Anterior cingulate cortex (tissue), 58 donors: ENCODE data around the gene SEM1.
"Not testable (repeated sequence)": the region's sequence is repeated elsewhere in the genome, so short reads cannot be mapped to it uniquely, and the experiment has no call there.

Experiments
- DNase-seq, 58 donors: peaks; one replicate each; lab custom pipeline; 2025; lab: John Stamatoyannopoulos, UW

The SEM1 gene

DNA sequence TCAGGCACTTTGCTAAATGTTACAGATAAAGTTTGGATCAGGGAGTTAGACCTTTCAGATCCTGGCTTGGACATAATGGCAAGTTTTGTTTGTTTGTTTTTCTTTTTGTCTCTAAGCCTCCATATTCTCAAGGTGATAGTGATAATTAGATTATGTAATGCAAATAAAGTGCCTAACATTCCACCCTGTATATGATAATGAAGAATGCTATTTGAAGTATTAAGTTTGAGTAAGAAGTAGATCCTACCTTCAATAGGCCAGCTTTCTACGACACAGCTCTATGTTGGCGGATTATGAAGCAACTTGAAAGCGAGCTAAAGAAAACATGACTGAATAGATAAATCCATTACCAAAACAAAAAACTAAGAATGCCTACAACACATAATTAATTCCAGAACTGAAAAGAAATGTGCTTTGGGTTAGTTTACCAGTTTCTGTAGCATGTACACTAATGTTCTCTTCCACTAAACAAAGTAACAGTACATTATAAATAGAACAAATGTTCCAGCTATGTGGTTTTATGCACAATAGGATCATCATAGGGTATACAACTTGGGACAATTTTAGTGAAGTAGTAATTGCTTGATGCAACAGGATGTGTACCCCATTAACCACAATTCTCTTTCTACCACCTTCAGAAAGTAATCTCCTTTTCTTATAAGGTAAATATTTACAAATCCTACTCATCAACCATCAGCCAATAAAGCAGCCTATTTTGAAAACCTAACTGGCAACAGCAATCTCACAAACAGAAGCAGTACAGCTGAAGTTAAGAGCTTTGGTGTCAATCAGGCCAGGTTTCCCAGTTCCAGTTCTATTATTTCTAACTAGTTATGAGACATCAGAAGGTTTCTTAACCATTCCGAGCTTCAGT lies 1.5 kb downstream of the SEM1 start:
- no peak for DNase-seq

DNA sequence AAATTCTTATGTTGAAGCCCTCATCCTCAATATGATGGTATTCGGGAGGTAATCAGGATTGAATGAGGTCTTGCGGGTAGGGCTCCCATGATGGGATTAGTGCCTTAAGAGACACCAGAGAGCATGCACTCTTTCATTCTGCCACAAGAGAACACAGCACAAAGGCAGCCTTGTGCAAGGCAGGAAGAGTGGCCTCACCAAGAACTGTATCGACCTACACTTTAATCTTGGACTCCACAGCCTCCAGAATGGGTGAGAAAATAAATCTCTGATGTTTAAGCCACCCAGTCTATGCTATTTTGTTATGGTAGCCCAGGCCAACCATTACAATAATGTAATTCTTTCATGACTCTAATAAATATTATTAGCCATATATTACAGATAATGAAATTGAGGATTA lies 8.4 kb downstream of the SEM1 start:
- no peak for DNase-seq

DNA sequence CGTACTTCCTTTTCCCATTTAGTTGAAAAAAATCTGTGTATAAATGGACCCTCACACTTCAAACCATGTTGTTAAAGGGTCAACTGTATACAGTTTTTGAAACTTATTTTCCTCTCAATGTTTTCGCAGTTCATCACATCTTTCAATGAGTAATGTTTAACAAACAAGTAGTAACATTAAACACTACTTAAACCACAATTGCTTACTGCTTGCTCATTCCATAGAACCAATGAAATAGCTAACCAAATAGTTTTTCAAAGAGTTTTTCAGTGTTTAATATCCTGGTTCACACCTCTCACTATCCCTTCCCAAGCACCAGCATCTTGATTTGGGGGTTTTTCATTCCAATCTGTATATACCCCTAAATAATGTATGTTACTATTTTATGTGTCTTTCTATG lies 9.1 kb downstream of the SEM1 start:
- DNase-seq, result no peak

DNA sequence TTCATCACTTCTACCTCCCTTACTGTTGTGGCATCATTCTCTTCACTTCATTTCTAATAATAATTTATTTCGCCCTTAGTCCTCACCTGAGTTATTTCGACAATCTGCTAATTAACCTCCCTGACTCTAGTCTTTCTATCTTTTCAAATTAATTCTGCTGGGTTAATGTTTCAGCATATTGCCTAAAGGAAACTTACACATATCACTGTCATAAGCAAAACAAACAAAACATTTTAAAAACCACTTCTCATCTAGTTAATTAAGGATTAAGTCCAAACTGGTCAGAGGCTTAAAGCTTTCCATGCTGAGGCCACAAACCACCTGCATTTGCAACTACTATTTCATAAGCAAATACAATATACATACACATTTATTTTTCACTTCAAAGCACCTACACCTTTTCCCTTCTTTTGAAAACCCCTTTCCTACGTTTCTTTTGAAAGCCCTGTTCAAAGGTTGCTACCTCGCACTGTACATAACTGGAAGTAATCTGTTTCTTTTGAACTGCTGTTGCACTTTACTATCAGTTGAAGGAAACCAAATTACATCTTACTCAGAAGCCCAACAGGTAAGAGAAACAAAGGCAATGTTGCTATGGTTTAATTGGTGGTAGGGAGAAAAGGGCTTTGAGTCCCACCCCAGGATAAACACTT lies 10.3 kb downstream of the SEM1 start:
- no peak for DNase-seq

DNA sequence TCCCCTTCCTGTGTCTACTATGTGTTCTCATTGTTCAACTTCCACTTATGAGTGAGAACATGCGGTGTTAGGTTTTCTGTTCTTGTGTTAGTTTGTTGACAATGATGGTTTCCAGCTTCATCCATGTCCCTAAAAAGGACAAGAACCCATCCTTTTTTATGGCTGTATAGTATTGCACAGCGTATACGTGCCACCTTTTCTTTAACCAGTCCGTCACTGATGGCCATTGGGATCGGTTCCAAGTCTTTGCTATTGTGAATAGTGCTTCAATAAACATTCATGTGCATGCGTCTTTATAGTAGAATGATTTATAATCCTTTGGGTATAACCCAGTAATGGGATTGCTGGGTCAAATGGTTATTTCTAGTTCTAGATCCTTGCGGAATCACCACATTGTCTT lies 11.2 kb downstream of the SEM1 start:
- not testable (repeated sequence) for DNase-seq

DNA sequence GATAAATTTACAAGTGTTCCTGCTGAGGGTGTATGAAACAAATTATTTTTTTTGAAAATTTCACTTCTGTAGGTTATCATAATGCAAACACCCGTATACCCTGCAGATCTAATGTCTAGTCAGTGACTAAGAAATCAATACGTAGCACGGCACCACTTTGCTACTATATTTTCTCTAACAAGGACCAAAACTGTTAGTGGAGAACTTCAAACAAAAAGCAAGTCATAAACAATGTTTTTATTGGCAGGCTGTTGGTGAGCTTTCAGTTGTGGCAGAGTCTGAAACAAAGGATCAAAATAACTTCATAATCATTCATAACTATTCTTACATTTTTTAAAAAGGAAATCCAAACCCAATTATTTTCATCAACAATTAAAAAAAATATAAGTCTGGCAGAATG lies 11.8 kb downstream of the SEM1 start:
- DNase-seq, result no peak

DNA sequence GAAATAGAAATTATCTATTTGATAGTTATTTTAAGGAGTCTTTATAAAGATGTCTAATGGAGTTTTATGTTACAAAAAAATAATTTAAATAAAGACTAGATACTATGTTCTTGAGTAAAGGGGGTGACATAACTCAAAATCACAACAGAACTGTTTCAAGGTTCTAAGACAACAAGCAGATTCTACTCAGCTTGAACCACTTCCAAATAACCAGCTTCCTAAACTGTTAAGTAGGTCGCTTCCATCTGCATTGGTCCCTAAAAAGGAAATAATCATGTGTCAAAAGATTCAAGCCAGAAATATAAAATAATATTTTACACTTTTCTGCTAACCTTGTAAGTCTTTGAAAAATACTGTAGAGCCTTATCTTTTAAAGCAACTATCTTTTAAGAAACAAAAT lies 14.1 kb downstream of the SEM1 start:
- no peak for DNase-seq

DNA sequence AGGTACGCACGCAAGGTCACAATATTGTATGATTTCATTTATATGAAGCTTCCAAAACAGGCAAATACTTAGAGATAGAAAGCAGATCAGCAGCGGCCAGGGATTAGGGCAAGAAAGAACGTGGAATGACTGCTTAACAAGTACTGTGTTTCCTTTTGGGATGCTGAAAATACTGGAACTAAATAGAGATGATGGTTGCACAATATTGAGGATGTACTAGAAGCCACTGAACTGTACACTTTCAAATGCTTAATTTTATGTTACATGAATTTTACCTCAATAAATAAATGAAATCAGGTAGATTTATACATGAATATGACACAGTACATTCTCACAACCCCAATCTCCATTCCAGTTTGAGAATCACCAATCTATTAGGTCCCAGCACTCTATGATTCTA lies 15.6 kb downstream of the SEM1 start:
- no peak for DNase-seq

DNA sequence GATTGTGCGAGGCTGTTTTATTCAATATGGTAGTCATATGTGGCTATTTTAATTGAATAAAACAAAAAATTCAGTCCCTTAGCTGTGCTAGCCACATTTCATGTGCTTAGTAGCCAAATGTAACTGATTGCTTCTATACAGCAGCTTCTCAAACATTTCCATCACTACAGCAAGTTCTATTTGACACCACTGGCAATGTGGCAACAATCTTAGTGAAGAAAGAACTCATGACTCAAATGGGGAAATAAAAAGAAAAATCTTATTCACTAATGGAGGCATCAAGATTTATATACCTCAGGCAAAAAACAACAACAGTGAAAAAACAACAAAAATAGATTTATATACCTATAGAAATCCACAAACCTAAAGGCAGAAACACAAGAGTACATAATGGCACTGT lies 17.9 kb downstream of the SEM1 start:
- no peak for DNase-seq

DNA sequence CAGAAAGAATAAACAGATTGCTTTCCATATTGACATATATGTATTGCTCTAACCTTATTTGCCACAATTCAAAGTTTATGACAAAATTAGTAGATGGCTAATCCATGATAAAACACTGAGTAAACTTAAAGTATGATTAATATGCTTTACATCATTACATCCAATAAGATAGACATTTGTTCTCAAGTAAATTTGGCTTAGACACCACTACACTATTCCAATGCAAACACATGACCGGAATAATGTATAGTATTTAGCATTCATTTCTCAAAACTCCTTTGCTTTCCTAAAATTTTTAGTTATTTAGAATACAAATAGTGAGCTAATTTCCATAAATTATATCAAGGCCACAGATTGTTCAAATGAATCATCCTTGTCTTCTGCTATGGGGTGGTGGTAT lies 20.2 kb downstream of the SEM1 start:
- no peak for DNase-seq

DNA sequence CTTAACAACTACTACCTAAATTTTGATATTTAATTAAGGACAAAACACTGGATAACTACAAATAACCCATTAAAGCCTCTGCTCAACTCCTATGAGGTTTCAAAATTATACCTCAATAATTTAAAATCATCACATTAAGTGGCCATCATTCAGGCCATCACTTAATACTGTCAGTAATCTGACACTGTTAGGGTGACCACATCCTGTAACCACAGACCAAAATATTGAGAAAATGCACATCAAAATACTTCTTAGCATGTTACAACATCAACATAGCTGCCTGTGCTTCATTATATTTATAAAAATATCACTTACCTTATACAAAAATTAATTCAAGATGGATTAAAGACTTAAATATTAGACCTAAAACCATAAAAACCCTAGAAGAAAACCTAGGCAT lies 23.3 kb downstream of the SEM1 start:
- no peak for DNase-seq

DNA sequence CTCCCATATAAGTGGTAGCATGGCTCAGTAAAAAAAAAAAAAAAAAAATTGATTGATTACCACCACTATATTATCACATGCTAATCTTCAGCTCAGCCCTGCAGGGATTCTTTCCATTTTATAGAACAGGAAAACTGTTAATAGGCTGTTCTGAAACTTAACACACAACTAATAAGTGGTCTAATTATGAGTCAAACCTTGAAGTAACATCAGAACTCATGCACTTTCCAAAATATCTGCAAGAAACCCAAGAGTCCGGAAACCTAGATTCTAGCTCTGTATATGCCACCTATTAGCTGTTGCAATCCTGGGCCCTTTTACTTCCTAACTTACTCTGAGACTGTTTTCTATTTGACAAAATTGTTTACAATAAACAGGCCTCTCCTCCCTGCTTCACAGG lies 23.9 kb downstream of the SEM1 start:
- no peak for DNase-seq

DNA sequence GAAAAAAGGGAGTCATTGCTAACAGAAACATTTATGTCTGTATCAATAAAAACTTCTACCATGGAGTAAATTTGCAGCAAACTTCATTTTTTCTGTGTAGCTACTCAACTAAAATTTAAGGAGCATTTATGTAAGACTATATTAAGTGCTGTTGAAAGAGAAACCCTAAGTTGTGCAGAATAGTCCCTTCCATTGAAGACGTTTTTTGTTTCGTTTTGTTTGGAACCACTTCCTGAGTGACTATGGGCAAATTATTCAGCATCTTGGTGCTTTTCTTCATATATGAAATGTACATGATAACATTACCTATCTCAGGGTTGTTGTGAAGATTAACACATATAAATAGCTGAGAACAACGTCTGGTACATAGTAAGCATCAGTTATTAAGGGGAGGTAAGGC lies 24.3 kb downstream of the SEM1 start:
- DNase-seq, result no peak

DNA sequence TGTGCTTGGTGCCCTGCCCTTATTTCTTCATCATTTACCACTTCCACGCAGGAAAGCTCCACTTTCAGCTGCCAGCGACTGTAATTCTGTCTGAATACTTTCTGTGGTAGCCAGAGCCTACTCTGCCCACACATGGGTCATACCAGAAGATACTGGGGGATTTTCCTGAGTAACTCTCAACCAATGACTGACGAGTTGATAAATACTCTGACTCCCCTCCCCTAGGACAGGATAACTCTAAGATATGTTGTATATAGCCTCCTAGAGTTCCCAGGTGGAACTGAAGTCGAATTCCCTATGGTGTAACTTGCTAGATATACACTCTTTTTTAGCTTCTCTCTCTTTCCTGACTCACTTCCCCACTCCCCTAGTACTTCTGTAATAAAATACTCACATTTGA lies 29.8 kb downstream of the SEM1 start:
- no peak for DNase-seq

DNA sequence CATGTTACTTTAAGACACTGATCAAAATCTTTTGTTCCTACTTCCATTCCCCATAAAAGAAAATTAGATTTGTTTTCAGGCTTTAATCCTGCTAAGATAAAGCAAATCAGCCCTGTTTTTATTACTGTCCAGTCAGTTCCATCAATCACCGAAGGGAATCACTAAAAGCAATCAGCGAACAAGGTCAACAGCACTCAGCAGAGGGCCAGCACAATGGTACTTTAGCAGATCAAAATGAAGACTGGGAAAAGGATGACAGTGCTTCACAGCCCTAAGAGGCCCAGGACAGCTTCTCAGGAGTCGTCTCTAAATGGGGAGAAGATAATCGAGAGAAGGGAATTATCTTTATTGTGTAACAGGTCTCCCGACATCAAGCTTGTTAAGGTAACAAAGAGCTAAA lies 32.7 kb downstream of the SEM1 start:
- DNase-seq, result no peak

DNA sequence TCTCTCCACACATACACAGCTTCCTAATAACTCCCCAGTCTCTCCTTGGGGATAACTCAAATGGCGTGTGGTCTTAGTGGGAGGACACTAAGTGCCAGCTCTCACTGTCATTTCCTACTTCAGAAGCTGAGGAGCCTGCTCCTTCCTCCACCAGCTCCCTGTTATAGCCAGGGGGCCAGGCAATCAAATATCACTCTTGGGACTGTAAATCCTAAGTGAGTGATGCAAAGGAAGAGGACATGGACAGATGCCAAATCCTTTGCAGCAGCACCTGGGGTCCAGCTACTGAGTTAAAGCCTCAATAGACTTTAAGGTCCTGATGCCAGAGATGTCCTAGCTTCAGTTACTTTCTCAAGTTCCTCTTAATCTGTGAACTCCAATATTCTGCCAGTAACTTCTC lies 34.1 kb downstream of the SEM1 start:
- DNase-seq, result no peak

DNA sequence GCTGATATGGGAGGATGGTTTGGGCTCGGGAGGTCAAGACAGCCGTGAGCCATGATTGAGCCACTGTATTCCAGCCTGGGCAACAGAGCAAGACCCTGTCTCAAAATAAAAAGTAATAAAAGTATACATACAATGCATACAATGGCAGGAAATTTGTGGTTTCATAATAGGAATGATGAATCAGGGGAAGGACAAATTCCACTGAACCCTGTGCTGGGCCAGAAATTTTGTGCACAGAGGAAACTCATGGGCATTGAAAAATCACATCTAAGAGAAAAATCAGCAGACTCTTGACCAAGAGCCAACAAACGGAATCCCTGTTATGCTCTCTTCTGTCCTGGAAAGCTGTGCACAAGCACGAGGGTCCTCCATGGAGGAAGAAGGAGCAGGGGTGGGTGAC lies 35.1 kb downstream of the SEM1 start:
- DNase-seq, result no peak

DNA sequence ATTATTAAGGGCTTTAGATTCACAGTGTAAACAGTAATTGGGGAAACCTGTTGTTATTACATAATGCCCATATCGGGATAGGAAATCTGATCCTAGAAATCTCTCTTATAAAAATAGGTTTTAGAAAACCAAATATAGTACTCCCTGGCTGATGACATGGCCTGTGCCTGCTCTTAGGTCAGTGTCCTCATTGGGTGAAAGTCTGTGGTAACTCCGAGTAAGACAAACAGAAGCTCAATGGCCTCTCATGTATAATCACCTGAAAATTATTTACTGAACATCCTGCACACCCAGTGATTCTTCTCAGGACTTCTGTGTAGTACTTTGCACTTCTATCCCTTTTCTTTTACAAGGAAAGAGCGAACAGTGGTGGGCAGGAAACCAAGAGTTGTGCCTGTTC lies 37.8 kb downstream of the SEM1 start:
- no peak for DNase-seq

DNA sequence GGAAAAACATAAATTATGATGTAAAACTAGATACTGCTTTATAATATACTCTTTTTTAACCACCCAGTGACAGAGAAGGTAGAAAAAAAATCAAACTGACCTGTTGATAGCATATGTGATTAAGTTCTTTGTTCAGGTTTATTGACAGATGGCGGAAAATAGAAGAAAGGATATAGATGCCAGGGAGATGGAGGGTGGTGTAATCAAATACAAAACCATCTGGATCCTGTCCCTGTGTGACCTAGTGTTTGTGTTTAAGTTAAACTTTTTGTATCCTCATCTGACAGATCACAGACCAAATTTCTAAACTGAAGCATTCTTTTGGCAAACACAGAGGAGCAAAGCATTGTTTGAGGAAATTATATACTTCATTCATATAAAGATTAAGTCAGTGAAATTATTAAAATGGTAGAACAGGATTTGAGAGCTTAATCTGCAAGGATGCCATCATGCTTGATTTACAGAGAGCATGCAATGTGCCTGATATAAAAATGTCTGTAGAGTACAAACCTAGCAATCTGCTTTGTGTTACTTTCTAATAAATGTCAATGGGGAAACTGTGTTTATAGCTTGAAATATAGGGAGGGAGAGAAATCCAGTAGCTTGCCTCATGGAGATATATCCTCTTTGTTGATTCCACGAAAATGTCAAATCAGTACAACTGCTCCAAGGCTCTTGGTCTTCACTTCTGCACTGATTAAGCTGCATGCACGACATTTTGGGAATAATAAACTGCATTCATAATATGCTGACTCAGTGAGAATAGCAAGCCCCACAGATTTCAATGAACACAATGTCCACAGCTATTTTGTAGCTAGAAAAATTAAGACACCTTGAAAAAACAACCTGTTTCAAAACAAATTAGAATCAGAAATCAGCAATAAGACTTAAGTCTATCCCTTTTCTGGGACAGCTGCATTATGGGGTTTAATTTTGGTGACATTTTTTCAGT lies 39.0 kb downstream of the SEM1 start:
- no peak for DNase-seq

DNA sequence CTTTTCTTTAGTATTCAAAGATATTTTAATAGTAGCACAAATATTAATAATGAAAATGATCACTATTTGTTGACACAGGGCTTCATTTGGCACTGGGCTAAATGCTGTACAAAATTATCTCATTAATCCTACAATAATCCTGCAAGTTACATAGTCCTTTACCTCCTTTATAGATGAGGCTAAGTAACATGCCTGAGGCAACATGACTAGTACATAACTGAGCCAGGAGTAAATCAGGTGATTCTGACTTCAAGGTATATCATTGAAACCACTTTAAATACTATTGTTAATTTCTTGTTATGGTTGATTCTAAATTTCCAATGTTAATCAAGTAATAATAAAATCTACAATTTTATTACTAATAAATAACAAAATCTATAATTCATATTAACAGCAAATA lies 39.8 kb downstream of the SEM1 start:
- DNase-seq, result no peak

DNA sequence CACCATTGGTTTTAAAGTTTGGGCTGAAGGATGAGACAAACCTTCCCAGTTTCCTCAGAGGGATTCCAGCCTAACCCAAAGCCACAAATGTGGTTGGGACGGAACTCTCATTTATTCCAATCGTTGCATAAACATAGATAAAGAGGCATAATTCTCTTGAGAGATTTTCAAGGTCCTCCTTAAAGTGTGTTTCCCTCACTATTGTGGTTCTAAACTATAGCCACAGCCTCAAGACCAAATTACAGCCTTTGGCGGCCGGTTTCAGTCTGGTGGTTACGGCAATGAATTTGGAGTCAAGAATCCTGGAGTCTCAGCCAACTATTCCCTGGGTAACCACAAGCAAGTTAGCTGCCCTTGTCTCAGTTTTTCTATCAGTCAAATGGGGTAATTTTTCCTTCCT lies 42.6 kb downstream of the SEM1 start:
- no peak for DNase-seq
